Jurkat, Clone E6-1 (cell line): Measurements from ENCODE around the gene BCL3.
"Not testable (repeated sequence)": the region's sequence is repeated elsewhere in the genome, so short reads cannot be mapped to it uniquely, and the experiment has no call there.

Experiments
- DNase-seq: peaks from one replicate; pipeline ENCODE4 v3.0.0-alpha.2; 2011; ENCODE audit warnings: low read depth, low spot score
- H3K4me3 ChIP-seq: 2 replicates; pipeline ENCODE4 v1.5.1; 2011; ENCODE audit warnings: mild to moderate bottlenecking, low read length, control low read depth, moderate library complexity

The BCL3 gene

DNA sequence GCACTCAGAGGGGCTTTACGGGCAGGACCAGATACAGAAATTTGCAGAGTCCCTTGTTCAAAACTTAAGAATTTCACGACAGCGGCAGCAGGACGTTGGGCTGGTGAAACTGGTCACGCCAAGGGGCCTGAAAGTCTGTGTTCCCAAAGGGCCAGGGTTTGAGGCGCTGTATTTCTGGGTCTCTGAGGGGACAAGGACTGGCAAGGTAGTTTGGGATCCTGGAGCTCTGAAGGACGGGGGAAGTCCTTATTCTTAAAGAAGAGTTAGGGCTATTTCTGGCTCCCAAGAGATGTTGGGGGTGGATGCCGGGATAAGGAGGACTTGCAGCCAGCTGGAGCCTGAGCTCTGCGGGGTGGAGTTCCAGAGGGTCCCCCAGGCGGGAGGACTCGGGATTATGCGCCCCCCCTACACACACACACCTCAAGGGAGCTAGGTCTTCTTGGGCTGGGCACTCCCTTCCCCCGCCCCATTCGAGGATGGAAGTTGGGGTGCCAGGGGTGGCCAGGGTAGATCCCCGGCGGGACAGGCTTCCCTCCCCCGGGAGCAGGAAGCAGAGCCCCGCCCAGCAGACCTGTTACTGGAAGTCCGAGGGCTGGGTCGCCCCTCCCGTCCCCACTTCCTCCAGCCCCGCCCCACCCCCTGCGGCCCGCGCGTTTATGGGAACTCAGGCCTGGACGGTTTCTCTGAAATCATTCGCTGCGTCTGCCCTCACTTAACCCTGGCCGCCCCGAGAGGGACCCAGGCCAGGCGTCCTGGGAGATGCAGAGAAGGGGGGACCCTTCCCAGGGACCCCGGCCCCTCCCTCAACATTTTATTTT, 5.6 kb downstream of the BCL3 start:
- peak overlapping the region; percentile 37 for H3K4me3 ChIP-seq
- DNase-seq: no peak

DNA sequence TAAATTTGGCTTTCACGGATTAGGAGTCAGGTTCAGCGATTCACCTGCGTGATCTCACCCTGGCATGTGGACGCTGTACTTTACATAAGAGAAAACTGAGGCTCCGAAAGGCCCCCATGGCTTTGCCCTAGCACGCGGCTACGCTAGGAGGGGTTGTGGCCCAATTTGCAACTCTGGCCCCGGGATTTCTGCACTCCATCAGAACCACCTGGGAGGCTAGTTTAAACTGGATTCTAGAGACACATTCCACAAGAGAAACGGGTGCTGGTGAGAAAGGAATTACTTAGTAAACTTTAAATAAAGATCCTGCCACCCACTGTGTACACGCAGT, 6.2 kb downstream of the BCL3 start:
- no peak for DNase-seq
- no peak overlapping the region for H3K4me3 ChIP-seq

DNA sequence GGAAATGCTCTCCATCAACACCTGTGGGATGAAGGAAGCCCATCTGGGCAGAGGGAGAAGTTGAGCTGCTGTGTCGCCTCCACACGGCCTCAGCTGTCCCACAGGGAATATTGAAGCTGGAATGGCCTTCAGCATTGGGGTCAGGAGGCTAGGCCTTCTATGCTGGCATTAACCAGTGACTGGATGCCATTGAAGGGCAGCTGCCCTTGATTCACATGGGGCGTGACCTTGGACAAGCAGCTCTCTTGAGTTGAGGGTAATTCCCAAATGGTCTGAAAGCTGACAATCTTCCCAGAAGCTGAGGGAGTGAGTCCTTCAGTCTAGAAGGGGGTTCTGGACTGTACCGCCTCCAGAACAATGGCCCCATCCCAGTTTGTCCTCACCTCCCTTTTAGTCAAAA, 6.7 kb downstream of the BCL3 start:
- no peak overlapping the region for H3K4me3 ChIP-seq
- DNase-seq: no peak

DNA sequence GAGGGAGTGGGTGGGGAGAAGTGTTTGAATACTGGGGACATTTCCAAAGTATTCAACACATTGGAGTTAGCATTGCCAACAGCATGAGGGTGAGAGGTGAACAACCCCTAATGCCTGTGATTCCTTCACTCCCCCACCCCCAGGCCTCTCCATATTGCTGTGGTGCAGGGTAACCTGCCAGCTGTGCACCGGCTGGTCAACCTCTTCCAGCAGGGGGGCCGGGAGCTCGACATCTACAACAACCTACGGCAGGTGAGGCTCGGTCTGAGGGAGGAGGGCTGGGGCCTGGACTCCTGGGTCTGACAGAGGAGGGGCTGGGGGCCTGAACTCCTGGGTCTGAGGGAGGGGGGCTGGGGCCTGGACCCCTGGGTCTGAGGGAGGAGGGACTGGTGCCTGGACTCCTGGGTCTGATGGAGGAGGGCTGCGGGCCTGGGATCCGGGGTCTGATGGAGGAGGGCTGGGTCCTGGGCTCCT, 7.6 kb downstream of the BCL3 start:
- no peak for DNase-seq
- H3K4me3 ChIP-seq: no peak overlapping the region

DNA sequence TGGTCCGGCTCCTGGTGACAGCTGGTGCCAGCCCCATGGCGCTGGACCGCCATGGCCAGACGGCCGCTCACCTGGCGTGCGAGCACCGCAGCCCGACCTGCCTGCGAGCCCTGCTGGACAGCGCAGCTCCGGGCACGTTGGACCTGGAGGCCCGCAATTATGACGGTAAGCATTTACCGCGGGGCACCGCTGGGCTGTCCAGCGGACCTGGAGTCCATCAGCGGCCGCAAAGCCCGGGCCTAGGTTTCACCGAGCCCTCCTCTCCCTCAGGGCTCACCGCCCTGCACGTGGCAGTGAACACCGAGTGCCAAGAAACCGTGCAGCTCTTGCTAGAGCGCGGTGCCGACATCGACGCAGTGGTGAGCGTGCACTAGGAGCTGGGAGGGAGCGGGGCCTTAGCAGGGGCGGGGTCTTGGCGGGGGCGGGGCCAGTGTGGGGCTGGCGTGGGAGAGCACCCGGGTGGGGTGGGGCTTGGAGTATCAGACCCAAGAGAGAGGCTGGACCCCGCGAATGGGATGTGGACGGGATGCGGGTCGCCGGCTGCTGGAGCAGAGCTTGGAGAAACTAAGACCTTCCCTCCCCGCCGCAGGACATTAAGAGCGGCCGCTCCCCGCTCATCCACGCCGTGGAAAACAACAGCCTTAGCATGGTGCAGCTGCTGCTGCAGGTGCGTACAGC, 8.7 kb downstream of the BCL3 start:
- no peak overlapping the region for H3K4me3 ChIP-seq
- no peak for DNase-seq

DNA sequence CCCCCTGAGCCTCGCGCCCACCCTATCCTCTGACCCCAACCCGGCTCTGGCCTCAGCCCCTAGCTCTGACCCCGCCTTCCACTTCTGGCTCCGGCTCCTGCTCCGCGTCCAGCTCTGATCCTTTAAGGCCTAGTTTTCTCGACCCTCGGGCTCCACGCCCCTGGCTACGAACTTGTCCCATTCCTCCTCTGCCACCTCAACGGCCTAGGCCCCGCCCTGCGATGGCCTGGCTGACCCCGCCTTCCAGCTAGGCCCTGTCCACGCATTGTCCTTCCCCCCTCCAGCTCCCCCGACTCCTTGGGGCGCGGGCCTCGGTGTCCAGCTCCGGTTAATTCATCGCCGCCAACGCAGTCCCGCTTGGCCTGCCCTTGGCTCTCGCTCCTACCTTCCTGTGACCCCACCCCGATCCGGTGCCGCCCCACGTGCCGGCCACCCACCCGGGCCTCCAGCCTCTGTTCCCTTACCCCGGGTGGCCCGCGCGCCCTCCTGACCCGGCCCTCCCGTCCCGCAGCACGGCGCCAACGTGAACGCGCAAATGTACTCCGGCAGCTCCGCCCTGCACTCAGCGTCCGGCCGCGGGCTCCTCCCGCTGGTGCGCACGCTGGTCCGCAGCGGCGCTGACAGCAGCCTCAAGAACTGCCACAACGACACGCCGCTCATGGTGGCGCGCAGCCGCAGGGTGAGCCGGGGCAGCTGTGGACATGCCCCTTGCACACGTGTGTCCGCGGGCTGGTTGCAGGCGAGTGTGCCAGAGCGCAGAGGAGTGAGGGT, 9.4 kb downstream of the BCL3 start:
- DNase-seq: no peak
- no peak overlapping the region for H3K4me3 ChIP-seq

DNA sequence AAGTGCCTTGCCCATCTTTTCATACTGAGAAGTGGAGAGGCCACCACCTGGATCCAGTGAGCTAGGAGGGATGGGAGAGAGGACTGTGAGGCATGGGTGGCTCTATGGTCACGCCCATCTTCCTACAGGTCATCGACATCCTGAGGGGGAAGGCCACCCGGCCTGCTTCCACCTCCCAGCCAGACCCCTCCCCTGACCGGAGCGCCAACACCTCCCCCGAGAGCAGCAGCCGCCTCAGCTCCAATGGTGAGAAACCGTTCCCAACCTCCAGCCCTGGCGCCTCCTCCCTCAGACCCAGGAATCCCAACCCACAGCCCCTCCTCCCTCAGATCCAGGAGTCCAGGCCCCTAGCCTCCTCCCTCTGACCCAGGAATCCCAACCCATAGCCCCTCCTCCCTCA, 10.1 kb downstream of the BCL3 start:
- no peak overlapping the region for H3K4me3 ChIP-seq
- no peak for DNase-seq

DNA sequence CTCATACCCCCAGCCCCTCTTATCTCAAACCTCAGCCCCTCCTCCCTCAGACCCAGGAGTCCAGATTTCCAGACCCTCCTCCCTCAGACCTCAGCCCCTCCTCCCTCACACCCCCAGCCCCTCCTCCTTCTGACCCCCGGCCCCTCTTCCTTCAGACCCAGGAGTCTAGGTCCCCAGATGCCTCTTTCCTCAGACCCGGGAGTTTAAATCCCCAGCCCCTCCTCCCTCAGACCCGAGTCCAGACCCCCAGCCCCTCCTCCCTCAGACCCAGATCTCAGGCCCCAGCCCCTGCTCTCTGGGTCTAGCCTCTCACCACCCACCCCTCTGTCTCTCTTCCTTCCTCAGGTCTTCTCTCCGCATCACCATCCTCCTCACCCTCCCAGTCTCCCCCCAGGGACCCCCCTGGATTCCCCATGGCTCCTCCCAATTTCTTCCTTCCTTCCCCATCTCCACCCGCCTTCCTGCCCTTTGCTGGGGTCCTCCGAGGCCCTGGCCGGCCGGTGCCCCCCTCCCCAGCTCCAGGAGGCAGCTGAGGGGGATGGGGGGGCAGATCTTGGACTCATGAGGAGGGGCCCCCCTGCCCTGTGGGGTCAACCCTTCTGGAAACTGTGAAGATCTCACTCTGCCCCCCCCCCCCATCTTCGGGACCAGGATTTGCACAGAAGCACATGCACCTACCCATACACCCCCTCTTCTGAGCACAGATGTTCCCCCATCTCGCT, 10.7 kb downstream of the BCL3 start:
- H3K4me3 ChIP-seq: no peak overlapping the region
- no peak for DNase-seq

DNA sequence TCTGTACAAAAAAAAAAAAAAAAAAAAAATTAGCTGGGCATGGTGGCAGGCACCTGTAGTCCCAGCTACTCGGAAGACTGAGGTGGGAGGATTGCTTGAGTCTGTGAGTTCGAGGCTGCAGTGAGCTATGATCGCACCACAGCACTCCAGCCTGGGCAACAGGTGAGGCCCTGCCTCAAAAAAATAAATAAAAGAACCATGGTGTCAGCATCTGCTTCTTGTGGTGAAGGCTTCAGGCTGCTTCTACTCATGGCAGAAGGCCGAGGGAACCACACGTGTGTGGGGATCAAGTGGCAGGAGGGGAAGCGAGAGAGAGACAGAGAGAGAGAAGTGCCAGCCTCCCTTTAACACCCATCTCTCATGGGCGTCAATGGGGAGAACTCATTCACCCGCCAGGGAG, 13.5 kb downstream of the BCL3 start:
- H3K4me3 ChIP-seq: no peak overlapping the region
- DNase-seq: no peak

DNA sequence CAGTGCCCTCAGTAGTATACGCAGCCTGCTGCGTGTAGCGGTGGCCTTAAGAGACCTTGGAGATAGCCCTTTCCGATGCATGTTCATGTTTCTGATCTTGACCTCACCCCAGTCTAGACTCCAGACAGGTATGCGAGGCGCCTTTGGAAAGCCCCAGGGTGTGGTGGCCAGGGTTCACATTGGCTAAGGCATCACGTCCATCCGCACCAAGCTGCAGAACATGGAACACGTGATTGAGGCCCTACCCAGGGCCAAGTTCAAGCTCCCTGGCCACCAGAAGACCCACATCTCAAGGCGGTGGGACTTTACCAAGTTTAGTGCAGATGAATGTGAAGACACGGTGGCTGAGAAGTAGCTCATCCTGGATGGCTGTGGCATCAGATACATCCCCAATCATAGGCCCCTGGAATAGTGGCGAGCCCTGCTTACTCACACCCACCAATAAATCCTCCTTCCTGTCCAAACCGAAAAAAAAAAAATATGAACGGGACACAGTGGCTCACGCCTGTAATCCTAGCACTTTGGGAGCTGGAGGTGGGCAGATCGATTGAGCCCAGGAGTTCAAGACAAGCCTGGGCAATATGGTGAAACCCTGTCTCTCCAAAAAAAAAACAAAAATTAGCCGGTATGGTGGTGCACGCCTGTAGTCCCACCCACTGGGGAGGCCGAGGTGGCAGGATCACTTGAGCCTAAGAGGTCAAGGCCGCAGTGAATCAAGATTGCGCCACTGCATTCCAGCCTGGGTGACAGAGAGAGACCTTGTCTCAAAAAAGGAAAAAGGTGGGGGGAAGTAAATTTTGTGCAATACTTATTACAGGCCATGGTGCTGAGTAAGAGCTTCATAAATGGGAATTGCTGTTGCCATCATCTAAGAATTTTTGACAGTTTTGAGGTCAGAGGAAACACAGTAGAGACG, 16.8 kb downstream of the BCL3 start:
- no peak overlapping the region for H3K4me3 ChIP-seq
- no peak for DNase-seq

DNA sequence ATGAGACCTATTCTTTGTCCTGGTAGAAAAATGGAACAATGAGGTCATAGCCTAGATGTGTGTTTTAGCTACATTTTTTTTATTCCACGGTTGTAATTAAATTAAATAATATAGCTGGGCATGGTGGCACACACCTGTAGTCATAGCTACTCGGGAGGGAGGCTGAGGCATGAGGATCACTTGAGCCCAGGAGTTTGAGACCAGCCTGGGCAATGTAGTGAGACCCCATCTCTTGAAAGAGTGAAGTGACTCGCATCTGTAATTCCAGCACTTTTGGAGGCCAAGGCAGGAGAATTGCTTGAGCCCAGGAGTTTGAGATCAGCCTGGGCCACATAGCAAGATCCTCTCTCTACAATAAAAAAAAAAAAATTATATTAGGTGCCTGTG, 17.4 kb downstream of the BCL3 start:
- H3K4me3 ChIP-seq: no peak overlapping the region
- no peak for DNase-seq

DNA sequence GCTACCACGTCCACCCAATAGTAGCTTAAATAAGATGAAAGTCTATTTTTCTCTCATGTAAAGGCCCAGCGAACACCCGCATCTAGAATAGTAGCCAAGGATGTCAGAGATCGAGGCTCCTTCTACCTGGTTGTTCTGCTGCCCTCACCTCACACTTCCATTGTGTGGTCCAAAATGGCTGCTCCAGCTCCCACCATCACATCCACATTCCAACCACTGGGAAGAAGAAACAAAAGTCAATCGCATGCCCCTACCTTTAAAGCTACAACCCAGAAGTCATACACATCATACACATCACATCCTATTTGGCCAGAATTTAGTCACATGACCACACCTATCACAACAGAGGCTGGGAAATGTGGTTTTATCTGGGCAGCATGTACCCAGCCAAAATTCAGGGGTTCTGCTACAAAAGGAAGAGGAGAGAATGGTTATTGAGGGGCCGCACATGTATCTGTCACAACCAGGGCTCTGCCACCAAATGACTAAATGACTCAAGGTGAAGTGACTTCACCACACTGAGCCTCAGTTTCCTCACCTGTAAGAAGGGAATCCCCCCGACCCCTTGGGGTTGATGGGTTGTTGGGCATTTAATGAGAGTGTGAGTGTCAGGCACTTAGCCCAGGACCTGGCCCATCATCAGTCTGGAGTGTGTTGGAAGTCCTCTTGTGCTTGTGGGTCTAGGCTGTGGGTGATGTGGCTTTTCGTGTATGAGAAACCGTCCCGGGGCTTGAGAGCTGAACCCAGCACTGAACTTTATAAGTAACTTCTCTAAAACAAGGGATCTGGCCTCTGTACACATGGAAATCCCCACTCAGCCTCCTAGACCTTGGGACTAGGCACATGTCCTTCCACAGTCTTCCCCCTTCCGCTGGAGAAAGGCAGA, 19.0 kb downstream of the BCL3 start:
- DNase-seq: no peak
- H3K4me3 ChIP-seq: no peak overlapping the region

DNA sequence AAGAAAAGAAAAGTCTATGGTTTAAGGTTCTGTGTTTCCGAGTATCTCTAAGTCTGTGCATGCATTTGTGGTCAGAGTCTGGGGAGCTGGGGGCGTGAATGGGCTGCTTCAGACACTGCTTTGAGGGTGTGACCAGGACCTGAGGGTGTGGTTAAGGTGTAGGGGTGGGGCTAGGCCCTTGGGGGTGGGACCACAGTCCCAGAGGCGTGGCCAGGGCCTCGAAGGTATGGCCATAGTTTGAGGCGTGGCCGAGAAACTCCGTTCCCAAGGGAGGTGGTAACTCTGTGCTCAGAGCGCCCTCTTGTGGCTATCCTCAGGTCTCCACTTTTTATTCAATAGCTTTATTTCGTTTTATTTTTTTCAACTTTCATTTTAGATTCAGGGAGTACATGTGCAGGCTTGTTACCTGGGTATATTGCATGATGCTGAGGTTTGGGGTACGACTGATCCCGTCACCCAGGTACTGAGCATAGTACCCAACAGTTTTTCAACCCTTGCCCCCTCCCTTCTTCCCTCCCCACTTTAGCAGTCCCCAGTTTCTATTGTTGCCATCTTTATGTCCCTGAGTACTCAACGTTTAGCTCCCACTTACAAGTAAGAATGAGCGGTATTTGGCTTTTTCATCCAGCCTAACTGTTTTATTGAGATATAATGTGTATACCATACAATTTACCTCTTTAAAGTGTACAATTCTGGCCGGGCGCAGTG, 22.2 kb downstream of the BCL3 start:
- no peak overlapping the region for H3K4me3 ChIP-seq
- DNase-seq: peak; percentile 92

DNA sequence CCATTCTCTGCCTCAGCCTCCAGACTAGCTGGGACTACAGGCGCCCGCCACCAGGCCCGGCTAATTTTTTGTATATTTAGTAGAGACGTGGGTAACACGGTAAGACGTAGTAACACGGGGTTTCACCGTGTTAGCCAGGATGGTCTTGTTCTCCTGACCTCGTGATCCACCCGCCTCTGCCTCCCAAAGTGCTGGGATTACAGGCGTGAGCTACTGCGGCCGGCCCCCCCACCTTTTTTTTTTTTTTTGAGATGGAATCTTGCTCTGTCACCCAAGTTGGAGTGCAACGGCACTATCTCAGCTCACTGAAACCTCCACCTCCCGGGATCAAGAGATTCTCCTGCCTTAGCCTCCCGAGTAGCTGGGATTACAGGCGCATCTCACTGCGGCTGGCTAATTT, 23.6 kb downstream of the BCL3 start:
- H3K4me3 ChIP-seq, DNase-seq: not testable (repeated sequence)

DNA sequence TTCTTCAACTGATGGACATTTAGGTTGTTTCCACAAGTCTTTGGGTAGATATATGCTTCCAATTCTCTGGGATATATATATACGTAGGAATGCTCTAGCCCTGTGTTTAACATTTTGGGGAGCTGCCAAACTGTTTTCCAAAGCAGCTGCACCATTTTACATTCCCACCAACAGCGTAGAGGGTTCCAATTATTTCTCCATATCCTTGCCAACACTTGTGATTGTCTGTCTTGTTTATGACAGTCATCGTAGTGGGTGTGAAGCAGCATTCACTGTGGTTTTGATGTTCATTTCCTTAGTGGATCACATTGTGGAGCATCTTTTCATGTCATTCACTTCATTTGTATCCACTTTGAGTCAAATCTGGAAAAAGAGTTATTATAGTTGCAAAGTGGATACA, 24.5 kb downstream of the BCL3 start:
- no peak overlapping the region for H3K4me3 ChIP-seq
- DNase-seq: no peak

DNA sequence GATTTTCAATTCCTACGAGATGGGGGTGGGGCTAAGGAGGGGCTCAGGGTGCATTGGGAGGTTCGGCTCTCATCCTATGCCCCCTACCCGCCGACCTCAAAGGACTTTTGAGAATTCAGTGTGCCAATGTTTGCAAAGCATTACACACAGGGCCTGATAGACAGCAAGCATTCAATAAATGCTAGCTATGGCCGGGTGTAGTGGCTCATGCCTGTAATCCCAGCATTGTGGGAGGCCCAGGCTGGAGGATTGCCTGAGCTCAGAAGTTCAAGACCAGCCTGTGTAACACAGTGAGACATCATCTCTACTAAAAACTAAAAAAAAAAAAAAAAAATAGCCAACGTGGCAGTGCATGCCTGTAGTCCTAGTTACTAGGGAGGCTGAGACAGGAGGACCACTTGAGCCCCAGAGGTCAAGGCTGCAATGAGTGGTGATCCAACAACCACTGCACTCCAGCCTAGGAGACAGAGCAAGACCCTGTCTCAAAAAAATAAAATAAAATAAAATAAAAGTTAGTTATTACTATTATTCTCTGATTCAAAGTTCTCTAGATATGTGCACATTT, 27.2 kb downstream of the BCL3 start:
- DNase-seq: no peak
- no peak overlapping the region for H3K4me3 ChIP-seq
